ENCODE measurements around the gene GJC3.
"Not testable (repeated sequence)": the region's sequence is repeated elsewhere in the genome, so short reads cannot be mapped to it uniquely, and the experiment has no call there.

Gene GJC3

DNA sequence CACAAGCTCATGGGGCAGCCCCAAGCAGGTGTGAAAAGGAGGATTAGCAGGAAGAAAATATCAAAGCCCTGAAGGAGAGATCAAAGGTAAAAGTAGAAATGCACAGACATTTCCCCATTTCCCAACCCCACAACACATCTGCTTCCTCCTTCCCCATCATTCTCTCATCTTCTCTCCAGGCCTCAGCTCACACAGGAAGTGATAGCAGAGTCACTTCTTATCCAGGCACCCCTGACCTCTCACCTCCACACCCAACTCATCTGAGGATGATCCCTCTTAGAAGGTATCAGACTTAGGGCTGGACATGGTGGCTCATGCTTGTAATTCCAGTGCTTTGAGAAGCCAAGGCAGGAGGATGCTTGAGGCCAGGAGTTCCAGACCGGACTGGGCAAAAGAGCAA is 18.2 kb upstream of the GJC3 start:
- DNase-seq (ENCODE audit: low read depth), result no peak

GRCh38 chr7:99944497-99945070 is 15.2 kb upstream of the GJC3 start:
- no peak overlapping the region for H3K4me3 ChIP-seq (ENCODE audit: control insufficient read depth, low read depth, low read length)
- DNase-seq (ENCODE audit: low read depth), result no peak
- TF ChIP-seq, protein P1, sequence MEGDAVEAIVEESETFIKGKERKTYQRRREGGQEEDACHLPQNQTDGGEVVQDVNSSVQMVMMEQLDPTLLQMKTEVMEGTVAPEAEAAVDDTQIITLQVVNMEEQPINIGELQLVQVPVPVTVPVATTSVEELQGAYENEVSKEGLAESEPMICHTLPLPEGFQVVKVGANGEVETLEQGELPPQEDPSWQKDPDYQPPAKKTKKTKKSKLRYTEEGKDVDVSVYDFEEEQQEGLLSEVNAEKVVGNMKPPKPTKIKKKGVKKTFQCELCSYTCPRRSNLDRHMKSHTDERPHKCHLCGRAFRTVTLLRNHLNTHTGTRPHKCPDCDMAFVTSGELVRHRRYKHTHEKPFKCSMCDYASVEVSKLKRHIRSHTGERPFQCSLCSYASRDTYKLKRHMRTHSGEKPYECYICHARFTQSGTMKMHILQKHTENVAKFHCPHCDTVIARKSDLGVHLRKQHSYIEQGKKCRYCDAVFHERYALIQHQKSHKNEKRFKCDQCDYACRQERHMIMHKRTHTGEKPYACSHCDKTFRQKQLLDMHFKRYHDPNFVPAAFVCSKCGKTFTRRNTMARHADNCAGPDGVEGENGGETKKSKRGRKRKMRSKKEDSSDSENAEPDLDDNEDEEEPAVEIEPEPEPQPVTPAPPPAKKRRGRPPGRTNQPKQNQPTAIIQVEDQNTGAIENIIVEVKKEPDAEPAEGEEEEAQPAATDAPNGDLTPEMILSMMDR (IDR thresholded peaks at IDR 0.05; ENCODE audit: control insufficient read depth, insufficient read depth, low read depth, low read length, missing control alignments), result no peak

More for the DNA sequence above, 18.2 kb upstream of the GJC3 start:
- TF ChIP-seq, protein P1 (IDR thresholded peaks at IDR 0.05; ENCODE audit: control insufficient read depth, insufficient read depth, low read depth, low read length, missing control alignments), result no peak
- H3K4me3 ChIP-seq (ENCODE audit: control insufficient read depth, low read depth, low read length), result no peak overlapping the region

DNA sequence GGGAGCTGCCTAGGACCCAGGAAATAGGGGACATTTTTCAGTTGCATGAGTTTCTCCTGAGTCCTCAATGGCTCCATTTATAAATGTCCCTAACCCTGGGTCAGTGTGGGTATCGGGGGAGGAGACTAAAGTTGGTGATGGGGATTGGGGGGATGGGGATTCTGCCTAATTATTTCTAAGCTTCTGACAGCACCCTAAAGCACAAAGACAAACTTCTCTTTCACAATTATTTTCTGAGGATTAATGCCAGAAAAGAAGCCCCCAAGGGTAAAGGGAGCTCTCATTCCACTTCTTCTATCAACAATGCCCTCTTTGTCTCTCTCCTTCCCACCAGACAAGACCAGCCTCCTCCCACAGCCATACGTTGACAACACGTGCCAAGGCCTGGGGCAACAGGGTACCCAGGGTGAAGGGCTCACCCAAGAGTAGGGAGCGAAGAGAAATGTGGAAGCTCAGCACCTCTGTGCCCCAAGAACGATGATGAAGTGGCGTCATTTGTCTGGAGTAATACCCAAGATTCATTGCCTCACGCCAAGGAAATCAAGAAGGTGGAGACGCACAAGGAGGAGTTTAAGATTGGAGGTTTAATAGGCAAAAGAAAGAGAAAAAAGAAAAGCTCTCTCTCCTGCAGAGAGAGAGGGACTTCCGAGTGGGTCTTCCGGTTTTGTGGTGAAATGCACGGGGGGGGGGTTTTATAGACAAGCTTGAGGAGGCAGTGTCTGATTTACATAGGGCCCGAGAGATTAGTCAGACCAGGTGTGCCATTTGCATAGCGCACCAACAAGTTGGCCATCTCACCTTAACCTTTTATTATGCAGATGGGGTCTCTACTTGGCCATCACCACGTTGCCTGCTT is 14.4 kb upstream of the GJC3 start:
- no peak for DNase-seq (ENCODE audit: low read depth)
- TF ChIP-seq, protein P1 (IDR thresholded peaks at IDR 0.05; ENCODE audit: control insufficient read depth, insufficient read depth, low read depth, low read length, missing control alignments), result no peak
- H3K4me3 ChIP-seq (ENCODE audit: control insufficient read depth, low read depth, low read length), result no peak overlapping the region

GRCh38 chr7:99938296-99938695 is 8.9 kb upstream of the GJC3 start:
- H3K4me3 ChIP-seq (ENCODE audit: control insufficient read depth, low read depth, low read length), result no peak overlapping the region
- no peak for DNase-seq (ENCODE audit: low read depth)
- TF ChIP-seq, protein P1 (IDR thresholded peaks at IDR 0.05; ENCODE audit: control insufficient read depth, insufficient read depth, low read depth, low read length, missing control alignments), result no peak

GRCh38 chr7:99935009-99935408 is 5.6 kb upstream of the GJC3 start:
- H3K4me3 ChIP-seq (ENCODE audit: control insufficient read depth, low read depth, low read length); DNase-seq (ENCODE audit: low read depth): not testable (repeated sequence)

- H3K4me3 ChIP-seq (ENCODE audit: control insufficient read depth, low read depth, low read length), result no peak overlapping the region
- no peak for DNase-seq (ENCODE audit: low read depth)
- TF ChIP-seq, protein P1 (IDR thresholded peaks at IDR 0.05; ENCODE audit: control insufficient read depth, insufficient read depth, low read depth, low read length, missing control alignments), result no peak
Measured at GRCh38 chr7:99930376-99930775, 956 bp upstream of the GJC3 start.

DNA sequence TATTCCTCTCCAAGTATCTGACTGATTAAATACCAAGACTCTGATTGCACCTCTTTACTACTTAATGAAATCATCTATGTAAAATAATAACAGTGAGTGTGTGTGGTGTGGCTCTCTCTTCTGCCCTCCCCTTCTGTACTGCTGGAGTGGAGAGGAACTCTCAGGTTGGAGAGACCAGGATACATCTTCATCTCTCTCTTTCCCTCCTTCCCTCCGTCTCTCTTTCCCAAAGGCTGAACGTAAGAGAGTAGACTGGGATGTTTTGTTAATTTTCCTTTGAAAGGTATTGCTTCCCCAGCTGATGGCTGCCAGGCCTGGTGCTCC is 272 bp upstream of the GJC3 start:
- DNase-seq (ENCODE audit: low read depth), result no peak
- H3K4me3 ChIP-seq (ENCODE audit: control insufficient read depth, low read depth, low read length), result no peak overlapping the region
- TF ChIP-seq, protein P1 (IDR thresholded peaks at IDR 0.05; ENCODE audit: control insufficient read depth, insufficient read depth, low read depth, low read length, missing control alignments), result no peak

All from AG09309 (cell line).